GM19455 (cell line): ENCODE results near the gene CYP1A1.

Experiments used
- ATAC-seq: cut with Tn5 transposase; IDR thresholded peaks from one replicate; pipeline ENCODE4 v1.9.1; 2021; ENCODE audit not compliant: unreplicated experiment

CYP1A1 gene, protein sequence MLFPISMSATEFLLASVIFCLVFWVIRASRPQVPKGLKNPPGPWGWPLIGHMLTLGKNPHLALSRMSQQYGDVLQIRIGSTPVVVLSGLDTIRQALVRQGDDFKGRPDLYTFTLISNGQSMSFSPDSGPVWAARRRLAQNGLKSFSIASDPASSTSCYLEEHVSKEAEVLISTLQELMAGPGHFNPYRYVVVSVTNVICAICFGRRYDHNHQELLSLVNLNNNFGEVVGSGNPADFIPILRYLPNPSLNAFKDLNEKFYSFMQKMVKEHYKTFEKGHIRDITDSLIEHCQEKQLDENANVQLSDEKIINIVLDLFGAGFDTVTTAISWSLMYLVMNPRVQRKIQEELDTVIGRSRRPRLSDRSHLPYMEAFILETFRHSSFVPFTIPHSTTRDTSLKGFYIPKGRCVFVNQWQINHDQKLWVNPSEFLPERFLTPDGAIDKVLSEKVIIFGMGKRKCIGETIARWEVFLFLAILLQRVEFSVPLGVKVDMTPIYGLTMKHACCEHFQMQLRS

DNA sequence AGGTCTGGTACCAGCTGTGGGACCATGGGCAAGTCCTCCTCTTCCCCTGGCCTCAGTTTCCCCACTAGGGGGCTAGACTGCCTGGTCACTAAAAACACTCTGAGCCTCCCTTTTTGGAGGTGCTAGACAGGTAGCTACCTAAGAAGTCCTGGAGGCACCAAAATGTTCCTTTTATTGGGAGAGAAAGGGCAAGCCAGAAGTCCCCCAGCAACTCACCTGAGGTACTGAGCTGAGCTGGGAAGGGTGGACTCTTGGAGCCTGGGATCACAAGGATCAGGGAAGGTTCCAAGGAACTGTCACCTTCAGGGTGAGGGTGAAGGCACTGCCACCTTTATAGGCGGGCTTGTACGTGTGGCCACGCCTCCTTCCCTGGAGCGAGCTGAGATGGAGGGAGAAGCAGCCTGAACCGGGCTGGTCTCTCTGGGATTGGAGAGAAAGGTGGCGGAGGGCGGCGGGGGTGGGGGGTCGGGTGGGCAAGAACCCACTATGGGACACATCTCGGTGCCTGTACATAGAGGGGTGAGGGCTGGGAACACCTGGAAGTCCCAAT, at the start of gene CYP1A1:
Gene CYP1A1, minus strand, starts transcription at position 304 of the 550 bp plus-strand sequence. CDS start 2,431 bp downstream, outside the sequence.
- ATAC-seq = no peak

DNA sequence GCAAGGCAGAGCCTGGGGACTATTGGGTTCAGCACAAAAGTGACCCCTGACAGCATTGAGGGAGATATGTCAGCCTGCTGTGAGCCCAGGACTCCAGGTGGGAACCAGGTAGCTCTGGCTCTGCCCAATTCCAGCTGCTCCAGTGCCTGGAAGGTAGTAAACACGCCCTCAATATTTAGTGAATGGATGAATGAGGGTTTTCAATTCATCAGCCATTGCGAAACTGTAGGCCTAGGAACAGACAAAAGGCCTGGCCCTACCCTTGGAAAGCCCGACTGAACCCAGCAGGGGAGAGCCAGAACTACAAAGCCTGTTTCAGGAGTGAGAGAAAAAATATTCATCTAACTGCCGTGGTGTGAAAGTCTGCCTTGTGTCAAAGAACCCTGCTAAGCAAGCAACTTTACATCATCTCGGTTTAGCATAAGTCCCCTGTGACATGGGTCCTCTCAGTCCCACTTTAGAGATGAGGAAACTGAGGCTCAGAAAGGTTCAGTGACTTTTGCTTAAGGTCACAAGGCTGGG, 48.5 kb upstream of the CYP1A1 start:
- ATAC-seq = no peak

DNA sequence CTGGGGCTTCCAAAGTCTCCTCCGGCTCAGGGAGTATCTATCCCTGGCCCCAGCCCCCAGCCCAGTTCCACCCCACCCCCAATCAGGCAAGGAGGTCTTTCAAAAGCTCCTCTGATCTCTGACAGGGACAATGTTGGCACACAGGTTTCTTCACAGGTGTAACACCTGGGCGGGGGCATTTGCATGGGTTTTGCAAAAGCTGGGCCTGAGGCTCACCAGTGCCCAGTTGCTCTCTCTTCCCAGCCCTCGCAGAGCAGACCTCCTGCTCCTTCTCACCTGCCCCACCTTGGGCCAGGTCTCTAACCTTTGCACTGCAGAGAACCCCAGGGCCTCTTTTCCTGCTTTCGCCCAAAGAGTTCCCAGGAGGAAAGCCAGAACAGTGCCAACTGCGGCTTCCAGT, 48.0 kb upstream of the CYP1A1 start:
- ATAC-seq = no peak

DNA sequence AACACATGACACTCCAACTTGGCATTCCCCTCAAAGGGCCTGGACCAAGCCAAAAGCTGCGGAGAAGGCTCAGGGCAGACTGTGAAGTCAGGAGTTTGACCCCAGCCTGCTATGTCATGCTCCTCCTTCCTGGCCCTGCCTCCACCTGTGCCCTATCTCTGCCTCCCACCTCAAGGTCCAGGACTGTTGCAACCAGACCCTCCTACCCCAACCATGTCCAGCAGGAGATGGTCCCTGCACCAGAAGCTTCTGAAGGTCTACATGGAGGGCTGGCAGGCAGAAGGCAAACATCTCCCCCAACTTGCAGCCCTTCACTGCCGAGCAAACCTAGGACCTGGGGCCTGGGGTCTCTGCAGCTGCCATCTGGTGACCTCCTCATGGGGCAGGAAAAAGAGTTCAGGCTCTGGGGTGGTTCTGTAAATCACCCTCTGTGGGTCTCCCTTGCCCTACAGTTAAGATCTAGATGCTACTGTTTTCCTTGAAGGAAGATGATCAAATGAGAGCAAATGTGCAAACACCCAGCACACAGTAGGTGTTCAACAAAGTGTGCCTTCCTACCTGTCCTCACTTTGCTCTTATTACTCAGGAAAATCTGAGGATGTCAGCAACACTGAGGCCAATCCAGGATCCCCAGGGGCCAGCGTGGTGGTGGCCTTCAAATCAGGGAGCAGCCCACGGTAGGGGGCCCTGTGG, 45.0 kb upstream of the CYP1A1 start:
- no peak for ATAC-seq

DNA sequence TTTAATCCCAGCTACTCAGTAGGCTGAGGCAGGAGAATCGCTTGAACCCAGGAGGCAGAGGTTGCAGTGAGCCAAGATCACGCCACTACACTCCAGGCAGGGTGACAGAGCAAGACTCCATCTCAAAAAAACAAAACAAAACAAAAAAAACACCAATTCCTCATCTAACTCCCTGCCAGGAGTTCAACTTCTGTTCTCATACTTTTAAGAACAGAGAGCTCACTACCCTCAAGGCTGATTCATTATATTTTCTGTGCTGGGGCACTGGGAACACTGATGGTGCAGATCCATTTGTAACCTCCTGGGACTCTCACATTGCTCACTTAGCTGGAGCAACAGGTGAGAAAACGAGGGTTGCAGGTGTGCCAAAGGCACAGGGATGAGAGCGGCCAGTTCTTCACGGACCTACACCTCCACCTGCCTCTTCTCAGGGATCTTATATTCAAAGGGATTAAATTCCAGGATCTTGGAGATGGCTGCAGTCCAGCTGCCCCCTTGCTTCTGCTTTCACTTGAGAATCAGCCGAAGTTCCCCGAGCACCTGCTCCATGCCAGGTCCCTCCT, 44.2 kb upstream of the CYP1A1 start:
- no peak for ATAC-seq

DNA sequence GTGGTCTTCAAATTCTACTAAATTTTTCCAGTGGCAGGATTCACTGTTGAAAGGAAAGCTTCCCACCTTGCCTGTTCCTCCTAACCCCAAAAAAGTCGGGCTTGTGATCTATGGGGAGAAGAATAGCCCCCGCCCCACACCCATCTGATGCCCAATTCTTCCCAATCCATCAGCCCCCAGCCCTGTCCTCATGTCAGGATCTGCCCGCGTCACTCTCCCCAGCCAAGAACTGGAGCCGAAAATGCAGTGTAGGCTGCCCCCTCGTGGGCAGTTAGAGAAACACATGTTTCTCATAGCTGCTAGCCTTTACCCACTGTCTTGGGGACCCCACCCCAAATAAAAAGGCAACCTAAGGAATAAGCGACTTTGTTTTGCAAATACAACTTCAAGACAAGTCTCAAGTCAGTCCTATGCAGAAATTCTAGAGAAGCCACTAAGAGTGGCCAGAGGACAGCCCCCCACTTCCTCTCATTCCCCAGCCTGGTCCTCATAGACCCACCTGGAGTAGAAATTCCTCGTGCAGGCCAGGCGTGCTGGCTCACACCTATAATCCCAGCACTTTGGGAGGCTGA, 43.5 kb upstream of the CYP1A1 start:
- no peak for ATAC-seq

DNA sequence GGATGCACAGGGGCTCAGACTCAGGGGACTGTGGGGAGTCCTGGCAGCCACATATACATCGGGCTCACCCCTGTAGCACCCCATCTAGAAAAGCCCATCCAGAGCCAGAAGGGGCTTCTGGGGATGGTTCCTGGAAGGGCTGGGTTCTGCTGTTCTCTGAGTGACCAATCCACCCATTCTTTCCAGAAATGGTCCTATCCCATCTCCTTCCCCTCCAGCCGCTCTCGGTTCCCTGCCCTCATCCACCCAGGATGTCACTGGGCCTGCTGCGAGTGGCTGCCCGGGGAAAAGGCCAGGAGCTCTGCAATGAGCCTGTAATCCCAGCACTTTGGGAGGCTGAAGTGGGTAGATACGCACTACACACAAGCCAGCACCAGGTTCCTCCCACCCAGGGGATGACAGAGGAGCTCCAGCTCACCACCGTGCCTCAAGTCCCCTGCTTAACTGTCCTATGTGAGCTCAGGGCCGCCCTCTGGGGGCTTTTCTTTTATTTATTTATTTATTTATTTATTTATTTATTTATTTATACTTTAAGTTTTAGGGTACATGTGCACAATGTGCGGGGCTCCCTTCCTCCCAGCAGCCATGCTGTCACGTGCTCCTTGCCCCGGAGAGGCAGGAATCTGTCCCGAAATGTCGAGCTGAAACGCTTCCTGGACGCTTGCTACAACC, 42.9 kb upstream of the CYP1A1 start:
- no peak for ATAC-seq

DNA sequence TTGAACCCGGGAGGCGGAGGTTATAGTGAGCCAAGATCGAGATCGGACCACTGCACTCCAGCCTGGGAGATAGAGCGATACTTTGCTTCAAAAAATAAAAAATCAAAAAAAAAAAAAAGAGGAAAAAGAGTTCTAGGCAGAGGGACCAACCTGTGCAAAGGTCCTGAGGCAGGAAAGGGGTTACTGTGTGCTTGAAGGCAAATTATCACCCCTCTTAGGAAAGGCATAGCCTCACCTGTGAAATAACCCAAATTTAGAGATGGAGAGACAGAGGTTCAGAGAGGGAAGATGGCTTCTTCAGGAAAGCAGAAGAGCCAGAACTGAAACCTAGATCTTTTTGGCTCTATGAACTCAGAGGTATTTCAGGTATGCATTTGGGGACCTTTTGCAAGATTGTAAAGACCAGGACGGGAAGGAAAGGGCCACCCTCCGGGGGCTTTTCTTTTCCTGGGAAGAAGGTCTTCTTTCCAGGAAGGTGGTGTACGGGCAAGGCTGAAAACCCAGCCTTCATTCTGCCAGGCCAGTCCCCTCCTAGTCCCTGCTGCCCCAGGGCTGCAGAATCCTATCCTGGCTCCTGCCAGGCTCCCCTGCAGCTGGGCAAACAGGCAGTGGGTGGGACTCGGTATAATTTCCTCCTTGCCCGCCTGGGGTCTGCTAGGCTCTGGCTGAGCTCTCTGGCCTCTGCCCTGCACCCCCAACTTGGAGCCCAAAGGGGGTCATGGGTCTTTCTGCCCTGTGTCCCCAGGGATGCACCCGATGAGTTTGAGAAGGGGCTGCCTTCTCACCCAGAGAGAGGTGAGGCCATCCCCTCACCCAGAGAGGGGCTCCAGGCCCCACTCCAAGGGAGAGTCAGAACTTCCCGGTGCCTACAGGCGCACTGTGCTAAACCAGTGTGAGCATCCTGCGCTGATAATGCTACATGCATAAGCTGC, 42.1 kb upstream of the CYP1A1 start:
- ATAC-seq = no peak

DNA sequence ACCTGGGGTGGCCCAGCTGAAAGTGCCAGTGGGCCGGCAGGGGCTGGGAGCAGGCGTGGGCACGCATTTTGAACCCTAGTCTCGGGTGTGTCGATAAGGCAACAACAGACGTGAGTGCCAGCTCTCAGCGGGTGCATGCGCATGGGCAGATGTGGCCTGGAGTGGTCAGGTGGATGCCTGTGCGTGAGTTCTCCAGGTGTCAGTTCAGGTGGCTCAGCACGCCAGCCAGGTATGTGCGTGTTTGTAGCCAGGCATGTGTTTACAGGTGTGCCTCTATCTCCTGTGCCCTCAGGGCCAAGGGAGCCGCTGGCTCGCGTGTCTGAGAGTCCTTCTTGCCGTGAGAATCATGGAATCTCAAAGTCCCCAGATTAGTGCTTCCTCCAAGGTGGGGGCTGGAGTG, 38.1 kb upstream of the CYP1A1 start:
- ATAC-seq = no peak

DNA sequence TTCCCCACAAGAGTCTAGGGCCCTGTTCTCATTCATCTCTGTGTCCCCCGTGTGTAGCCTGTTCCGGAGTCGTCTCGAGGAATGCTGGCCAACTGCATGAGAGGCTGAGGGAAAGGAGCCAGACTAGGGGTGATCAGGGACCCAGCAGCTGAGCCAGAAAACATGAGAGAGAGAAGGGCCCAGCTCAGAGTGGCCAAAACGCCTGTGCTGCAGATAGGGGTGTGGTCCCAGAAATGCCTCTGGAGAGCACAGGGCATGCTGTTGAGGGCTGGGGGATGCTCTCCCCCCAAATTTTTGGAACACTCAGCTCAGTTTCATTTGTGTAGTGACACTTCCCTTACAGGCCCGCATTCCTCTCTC, 37.4 kb upstream of the CYP1A1 start:
- no peak for ATAC-seq

DNA sequence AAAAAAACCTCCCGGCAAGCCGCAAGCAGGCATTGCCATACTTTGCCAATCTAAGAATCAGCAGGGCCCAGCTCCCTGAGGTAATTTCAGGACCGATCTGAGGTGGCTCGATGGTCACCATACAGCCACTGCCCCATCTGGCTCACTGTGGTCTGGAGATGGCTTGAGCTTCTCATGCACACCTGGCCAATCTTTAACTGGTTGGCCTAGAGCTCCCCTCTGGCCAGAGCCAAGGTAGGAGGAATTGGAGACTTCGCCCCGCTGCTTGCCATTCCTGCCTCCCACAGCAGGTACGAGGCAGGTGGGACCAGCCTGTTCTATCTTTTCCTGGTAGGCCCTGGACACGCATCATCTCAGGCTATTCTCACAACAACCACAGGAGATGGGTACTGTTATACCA, 33.4 kb upstream of the CYP1A1 start:
- no peak for ATAC-seq

DNA sequence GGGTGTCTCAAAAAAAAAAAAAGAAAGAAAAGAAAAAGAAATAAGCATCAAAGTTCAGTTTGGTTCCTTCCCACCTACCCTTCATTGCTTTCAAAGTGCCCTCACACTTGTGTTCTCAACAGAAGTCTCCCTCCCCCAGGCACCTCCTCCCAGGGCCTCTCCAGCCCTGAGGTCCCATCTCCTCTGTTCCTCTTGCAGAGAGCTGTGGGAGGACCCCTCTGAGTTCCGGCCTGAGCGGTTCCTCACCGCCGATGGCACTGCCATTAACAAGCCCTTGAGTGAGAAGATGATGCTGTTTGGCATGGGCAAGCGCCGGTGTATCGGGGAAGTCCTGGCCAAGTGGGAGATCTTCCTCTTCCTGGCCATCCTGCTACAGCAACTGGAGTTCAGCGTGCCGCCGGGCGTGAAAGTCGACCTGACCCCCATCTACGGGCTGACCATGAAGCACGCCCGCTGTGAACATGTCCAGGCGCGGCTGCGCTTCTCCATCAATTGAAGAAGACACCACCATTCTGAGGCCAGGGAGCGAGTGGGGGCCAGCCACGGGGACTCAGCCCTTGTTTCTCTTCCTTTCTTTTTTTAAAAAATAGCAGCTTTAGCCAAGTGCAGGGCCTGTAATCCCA, 29.4 kb upstream of the CYP1A1 start:
- ATAC-seq = no peak

DNA sequence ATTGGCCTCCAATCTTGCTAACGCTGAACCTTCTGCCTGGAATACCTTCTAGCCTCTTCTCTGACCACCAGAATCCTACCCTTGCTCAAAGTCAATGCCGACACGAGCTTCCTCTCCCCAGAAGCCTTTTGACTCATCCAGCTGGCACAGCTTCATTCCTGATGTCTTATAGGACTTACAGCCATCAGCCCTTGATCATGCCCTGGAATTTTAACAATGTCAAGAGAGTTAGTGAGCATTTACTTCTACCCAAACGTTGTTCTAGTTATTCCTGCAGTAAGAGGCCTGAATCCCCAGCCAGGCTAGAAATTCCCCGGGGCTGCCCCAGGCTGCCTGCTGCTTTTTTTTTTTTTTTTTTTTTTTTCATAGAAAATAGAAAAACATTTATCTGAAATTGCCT, 27.2 kb upstream of the CYP1A1 start:
- no peak for ATAC-seq

DNA sequence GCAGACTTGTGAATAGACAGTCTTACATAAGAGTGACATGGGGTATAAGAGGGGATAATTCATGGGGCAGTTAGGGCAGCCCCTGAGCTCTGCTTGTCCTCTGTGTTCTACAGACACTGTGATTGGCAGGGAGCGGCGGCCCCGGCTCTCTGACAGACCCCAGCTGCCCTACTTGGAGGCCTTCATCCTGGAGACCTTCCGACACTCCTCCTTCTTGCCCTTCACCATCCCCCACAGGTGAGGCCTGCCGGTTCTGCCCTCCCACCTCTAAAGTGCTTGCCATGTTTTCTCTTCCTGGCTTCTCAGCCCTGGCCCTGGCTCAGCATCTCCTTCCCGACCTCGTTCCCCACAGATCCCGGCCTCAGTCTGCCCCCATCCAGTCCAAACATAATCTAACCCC, 26.7 kb upstream of the CYP1A1 start:
- ATAC-seq = no peak

DNA sequence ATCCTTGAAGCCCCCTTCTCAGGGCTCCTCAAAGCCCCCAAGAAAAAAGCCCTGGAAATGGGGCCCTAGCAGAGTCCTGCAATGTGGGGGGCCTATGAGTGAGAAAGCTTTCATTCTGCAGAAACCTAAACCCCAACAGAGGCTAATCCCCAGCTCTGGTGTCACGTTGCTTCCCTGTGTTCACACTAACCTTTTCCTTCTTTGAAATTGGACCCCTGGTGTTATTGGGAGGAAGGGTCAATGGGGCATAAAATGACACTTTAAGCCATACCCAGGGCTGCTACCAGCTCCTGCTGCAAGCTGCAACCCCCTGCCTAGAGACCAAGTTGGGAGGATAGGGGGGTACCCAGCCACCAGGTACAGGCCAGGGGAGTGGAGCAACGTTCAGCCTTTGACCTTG, 25.4 kb upstream of the CYP1A1 start:
- no peak for ATAC-seq

DNA sequence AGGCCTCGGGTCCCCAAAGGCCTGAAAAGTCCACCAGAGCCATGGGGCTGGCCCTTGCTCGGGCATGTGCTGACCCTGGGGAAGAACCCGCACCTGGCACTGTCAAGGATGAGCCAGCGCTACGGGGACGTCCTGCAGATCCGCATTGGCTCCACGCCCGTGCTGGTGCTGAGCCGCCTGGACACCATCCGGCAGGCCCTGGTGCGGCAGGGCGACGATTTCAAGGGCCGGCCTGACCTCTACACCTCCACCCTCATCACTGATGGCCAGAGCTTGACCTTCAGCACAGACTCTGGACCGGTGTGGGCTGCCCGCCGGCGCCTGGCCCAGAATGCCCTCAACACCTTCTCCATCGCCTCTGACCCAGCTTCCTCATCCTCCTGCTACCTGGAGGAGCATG, 24.5 kb upstream of the CYP1A1 start:
- ATAC-seq = no peak

DNA sequence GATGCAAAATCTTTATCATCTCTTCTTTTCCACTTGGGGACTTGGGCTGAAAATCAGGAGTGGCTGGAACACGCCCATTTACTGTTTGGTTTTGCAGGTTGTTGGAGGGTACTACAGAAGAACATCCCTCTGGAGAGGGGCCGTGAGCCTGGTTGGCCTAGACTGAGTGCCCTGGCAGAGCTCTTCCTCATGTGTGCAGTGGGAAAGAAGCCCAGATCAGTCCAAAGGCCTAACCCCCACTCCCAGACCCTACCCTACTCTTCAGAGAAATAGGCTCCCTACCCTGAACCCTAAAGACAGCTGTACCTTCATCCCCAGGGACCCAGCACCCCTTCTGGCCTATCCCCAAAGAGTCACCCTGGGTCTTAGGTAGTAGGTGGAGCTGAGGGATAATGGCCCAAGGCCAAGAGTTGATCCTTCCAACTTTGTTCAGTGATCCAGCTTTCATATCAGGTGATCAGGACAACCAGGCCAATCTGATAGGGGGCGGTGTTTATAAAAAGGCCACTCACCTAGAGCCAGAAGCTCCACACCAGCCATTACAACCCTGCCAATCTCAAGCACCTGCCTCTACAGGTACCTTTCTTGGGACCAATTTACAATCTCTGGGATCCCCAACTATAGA, 23.1 kb upstream of the CYP1A1 start, which contains the start of gene CYP1A2:
Gene CYP1A2, plus strand, starts transcription at position 524 of the 625 bp plus-strand sequence. CDS start 894 bp downstream, outside the sequence.
- no peak for ATAC-seq

DNA sequence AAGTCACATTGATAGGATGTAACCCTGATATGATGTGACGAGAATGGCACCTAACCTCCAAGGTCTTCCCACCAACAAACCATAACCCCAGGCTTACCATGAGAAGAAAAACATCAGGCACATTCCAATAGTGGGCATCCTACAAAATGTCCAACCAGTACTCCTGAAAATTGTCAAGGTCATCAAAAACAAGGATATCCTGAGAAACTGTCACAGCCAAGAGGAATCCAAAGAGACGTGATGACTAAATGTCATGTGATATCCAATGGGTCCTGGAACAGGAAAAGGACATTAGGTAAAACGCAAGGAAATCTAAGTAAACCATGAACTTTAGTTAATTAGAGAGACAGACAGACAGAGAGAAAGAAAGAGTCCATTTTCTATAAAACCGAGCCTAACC, 21.1 kb upstream of the CYP1A1 start:
- no peak for ATAC-seq

DNA sequence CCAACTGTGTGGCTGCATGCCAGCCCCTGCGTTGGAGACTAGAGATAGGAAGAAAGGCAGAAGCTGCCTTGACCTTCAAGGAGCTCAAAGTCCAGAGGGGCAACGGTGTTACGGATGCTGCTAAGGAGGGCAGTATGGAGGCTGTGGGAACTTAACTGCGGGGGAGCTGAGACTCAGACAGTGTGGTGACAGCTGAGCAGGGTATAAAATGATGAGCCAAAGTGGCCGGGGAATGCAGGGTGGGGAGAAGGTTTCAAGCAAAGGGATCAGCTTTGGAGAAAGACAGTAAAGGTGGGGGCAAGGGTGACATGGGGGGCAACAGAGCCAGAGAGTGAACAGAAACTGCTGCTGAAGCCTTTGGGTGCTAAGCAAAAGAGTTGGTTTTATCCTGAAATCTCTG, 17.1 kb upstream of the CYP1A1 start:
- ATAC-seq = no peak
